Left colon (tissue), 2 donors: ENCODE measurements around the gene THSD7A. TPM values are rescaled to one million over a fixed set of nuclear protein-coding genes. Genes with fewer than 3 reads are reported as not detected.

Source experiments
- ATAC-seq: fragments of 200-7000 bp; cut with Tn5 transposase; one replicate; pipeline ENCODE4 v1.9.1; 2020; ENCODE audit warnings: mild to moderate bottlenecking, moderate library complexity
- DNase-seq, 2 donors: peaks; one replicate each; pipeline ENCODE4 v3.0.0-alpha.2; 2020
- intact Hi-C, 2 donors: fragments of 100-400 bp; cut with DNase I in 1 of 2; cut with micrococcal nuclease in 1 of 2; formaldehyde crosslinking; loops; one replicate each; pipeline versions ENCODE4 v1.11.2 to v1.14.0; 2022; cut with DNase I, micrococcal nuclease
- total RNA-seq, 2 donors: library from RNA; stranded (reverse); fragmentation: NEBNext Ultra II Directional; extraction: Animal tissue kit (Norgen Biotek cat#: 25700); gene quantifications; one replicate each; pipeline ENCODE4 v1.2.1, GENCODE V29; 2021
- donor health status: DM: no; HTN: no; CAD: no.
- donor health status: DM: yes; HTN: yes; CAD: no.

THSD7A gene
- total RNA-seq, 2 donors from 2014 or later, result 1.6 to 1.7 TPM

DNA sequence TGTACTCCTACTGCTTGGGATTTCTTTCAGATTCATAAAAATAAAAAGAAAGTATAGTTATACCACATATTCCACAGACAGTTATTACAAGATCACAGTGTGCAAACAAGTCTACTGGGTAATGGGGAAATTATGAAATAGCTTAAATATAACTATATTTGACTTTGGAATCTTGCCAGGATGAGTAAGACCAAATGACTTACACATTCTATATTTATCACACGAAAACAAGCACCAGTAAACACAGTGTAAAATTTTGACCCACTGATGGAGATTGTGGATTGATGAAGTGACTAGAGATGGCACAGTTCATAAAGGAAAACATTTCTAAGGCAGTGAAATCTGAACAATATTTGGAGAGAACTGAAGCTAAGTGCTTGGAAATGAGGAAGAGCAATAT lies 339.7 kb downstream of the THSD7A start:
- DNase-seq (no peak), ATAC-seq (no peak)
- intact Hi-C loops, result no loop called here

GRCh38 chr7:11491811-11492210 lies 340.2 kb downstream of the THSD7A start:
- intact Hi-C loops, result no loop called here
- no peak for ATAC-seq

DNA sequence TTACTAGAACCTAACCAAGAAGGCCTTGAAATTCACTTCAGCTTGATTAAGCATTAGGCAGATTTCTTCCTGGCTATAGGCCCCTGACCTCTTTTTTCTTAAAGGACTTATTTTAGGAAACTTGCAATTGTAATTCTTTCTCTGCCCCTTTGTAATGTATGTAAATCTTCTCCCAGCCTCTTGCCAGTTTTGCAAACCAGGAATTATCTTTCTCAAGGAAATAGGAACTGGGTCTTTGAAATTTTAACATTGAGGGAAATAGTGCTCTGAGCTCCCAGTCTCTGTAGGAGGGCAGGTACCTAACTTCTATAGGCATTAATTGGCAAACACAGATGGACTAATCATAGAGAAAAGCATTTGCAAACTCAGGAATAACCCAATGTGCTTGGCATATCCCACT lies 342.7 kb downstream of the THSD7A start:
- DNase-seq, result no peak
- no peak for ATAC-seq
- intact Hi-C loops, result no loop called here

More at GRCh38 chr7:11491811-11492210, 340.2 kb downstream of the THSD7A start:
- no peak for DNase-seq

DNA sequence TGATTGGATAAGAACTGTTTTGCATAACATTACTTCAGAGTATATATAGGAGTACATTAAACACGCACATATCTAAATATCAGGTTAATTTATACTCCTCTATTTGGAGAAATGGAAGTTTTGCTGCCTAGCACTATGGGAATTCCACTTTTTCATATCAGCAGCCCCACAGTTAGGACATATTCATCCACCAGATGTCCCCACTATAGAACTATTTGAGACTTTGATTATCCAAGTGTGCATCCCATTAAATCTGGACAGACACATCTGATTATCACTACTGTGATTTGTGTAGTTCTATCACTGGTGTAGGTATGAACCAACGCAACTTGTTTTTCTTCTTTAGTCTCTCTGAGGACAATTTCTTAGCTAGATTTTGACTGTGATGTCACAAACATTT lies 345.7 kb downstream of the THSD7A start:
- ATAC-seq (no peak), DNase-seq (no peak)
- intact Hi-C loops, result no loop called here

- intact Hi-C loops, result no loop called here
- ATAC-seq, result no peak
- DNase-seq, result no peak
Observed at GRCh38 chr7:11485636-11486035, 346.4 kb downstream of the THSD7A start.

DNA sequence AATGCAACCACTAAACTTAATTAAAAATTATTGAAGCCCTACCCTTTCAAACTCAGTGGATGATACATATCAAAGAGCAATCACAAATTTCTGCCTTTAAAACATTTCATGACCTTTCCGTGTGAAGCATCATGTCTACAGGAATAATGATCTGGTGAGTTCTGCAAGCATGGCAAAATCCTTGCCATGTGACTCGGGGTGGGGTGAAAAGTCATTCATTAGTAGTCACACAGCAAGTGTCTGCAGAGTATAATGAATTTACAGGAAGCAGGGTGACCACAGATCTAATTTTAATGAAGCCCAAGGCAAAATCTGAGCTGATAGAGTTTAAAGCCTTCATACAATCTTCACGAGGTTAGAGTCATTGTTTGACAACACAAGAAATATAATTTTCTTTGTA lies 351.9 kb downstream of the THSD7A start:
- ATAC-seq (no peak), DNase-seq (no peak)
- intact Hi-C loops, result no loop called here

DNA sequence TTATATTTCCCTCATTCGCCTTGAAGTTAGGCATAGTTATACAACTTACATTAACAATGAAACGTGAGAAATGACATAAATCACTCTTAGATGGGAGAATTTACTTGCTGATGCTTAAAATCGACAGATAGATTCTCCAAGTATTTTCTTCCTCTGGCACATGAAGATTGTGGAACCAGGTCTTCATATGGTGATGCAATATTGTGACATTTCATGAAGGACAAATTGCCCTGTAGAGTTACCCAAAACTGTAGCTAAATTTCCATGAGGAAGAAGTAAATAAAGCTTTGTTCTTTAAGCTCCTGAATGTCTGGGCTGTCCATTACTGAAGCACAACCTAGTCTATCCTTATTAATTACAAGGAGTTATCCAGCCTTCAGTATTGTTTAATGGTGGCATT lies 353.1 kb downstream of the THSD7A start:
- intact Hi-C loops, result no loop called here
- DNase-seq (no peak), ATAC-seq (no peak)

GRCh38 chr7:11478426-11478825 lies 353.6 kb downstream of the THSD7A start:
- no peak for ATAC-seq
- DNase-seq, result no peak
- intact Hi-C loops, result no loop called here

- DNase-seq, result no peak
Observed at GRCh38 chr7:11474902-11475585, 357.0 kb downstream of the THSD7A start.

DNA sequence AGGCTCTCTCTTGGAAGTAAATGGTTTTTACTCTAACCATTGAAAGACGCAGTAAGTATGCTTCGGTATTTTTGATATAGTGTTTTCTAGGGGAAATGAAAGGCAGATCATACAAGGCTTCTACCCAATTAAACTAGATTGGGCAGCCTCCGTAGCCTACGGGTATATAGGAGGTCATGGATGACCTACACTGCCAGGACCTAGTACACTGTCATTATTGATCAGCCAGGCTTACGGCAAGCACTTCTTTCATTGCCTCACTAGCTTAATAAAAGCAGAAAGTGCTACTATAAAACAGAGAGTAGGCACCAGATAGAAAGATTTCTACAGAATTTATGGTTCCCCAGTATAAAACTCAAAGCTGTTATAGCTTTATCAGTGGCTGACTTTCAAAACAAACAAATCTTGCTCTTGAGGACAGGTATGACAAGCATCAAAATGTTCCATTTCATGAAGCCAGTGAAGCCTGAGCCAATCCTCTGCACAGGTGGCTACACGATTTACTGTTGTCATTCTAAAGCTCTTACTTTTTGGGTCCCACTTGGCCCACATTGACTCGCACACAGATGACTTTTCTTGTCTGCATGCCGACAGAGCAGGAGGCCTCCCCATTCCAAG lies 358.1 kb downstream of the THSD7A start:
- intact Hi-C loops, result no loop called here
- ATAC-seq (peak; percentile 67), DNase-seq (no peak)

More at GRCh38 chr7:11474902-11475585, 357.0 kb downstream of the THSD7A start:
- ATAC-seq, result peak; percentile 36
- intact Hi-C loops, result no loop called here

GRCh38 chr7:11473220-11473619 lies 358.8 kb downstream of the THSD7A start:
- intact Hi-C loops, result no loop called here
- ATAC-seq (no peak), DNase-seq (no peak)

DNA sequence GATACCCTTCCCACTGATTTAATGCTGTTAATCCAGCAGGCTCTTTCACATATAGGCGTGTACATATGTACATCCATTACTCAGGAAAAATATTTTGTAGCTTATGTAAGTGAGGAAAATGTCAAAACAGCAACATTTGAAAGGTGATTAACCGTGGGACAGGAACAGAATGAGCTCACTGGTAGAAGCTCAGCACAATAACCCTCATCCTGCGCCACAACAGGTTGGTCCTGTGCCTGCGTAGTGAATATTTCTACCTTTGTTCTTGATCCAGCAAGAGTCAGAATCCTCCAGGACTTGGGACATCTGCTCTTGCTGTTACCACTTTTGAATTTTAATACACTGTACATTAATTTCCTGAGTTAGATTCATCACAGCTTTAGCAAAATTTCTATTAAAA lies 359.4 kb downstream of the THSD7A start:
- no peak for DNase-seq
- ATAC-seq, result no peak
- intact Hi-C loops, result no loop called here

DNA sequence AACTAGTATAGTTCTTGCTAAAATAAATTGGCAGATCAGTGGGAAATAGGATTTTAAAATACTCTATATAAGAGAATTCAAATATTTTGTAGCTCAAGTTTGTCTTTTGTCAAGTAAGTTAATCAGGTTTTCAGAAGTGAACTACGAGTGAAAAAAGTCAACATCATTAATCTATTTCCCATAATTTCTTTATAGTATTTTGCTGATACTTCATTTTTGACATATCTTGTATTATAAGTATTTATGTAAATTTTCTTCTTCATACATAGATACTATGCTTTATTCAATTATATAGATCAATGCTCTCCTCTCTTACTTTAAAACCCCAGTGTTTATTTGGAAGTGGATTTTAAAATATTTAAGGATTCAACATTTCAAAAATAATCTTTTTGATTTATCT lies 360.7 kb downstream of the THSD7A start:
- intact Hi-C loops, result no loop called here
- DNase-seq (no peak), ATAC-seq (no peak)

DNA sequence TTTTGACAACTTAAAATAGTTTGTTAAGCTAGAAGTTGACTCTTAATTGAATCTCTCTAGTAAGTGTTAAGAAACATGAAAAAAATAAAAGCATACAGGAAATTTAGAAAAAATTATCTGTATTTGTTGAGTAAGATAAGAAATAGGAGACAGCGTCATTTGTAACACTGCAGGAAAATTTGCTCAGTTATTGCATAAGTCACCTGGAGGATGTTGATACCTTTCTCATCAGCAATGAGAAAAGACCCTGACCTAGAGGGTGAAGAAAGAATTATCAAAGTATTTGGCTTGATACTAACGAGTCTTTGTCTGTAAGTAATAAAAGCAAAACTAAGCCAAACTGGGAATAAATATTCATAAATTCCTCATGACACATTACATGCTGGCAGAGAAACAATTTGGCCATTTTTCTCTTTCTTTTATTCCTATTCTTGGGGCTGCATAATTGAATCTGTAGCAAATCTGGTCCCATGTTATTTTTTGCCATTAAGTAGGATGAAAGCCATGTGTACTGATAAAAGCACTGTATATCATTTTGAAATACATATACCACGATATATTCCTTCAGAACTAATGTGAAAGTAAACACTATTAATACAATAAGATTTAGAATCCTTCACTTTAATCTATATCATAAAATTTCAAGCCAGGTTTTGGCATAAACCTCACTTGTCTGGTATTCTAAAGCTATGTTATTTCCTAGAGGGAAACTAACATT lies 362.8 kb downstream of the THSD7A start:
- no peak for ATAC-seq
- intact Hi-C loops, result no loop called here
- DNase-seq, result no peak

- no peak for ATAC-seq
- intact Hi-C loops, result no loop called here
- no peak for DNase-seq
Observed at GRCh38 chr7:11466517-11467105, 365.4 kb downstream of the THSD7A start.

GRCh38 chr7:11464624-11465023 lies 367.4 kb downstream of the THSD7A start:
- intact Hi-C loops, result no loop called here
- ATAC-seq, result no peak

DNA sequence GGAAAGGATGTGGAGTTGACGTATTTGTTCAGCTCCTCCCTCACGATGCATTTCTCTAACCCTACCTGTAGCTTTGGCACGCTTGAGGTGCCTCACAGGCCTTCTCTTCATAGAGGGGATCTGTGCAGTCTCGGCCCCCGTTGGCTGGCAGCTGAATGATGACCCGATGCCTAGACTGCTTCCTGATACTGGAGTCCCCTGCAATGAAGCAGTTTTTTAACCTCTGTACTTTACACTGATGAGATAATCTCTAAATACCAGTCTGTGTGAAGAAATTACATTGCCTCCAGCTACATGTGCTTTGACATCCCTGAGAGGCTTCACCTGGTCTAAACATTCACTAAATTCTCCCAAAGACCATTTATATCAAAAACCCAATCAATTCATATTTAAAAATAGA lies 370.1 kb downstream of the THSD7A start:
- intact Hi-C loops, result no loop called here
- DNase-seq (no peak), ATAC-seq (no peak)

More at GRCh38 chr7:11464624-11465023, 367.4 kb downstream of the THSD7A start:
- no peak for DNase-seq

DNA sequence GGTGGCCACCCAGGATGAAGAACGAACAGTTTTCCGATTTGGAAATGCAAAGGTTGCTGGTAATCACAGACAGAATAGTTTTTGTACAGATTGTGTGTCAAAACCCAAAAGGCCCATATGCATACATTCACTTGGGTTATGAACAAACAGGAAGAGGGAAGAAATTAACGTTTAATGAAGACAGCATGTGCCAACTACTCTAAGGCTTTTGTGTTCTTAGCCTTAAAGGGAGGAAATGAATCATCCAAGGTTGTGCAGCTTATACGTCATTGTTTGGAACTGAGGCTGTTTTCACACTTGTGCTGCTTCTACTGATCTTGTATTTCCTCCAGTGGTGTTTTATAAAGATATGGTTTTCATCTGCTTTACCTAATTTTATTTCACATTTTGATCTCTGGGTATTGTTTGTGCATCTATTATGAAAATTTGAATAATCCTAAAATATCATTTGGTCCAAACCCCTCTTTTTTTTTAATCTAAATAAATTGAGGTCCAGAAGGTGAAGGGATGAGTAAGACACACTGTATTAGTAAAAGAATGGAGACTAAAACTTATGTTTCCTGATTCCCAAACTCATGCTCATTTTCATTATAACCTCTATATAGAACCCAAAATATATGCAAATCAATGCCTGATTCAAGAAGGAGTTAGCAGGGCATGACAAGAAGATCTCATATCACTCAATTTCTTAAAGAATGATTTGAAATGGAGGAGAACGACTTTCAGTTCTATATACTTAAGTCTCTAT lies 373.1 kb downstream of the THSD7A start:
- DNase-seq, result no peak
- intact Hi-C loops, result no loop called here
- ATAC-seq, result peak; percentile 26

- intact Hi-C loops, result no loop called here
- DNase-seq (no peak), ATAC-seq (no peak)
Observed at GRCh38 chr7:11457419-11457818, 374.6 kb downstream of the THSD7A start.
